CMK (cell line): ENCODE results near the gene MED8.
"Not testable (repeated sequence)": the region's sequence is repeated elsewhere in the genome, so short reads cannot be mapped to it uniquely, and the experiment has no call there.

Experiments
- DNase-seq: peaks from one replicate; pipeline ENCODE4 v3.0.0-alpha.2; 2010; ENCODE audit warnings: low read depth

The MED8 gene

GRCh38 chr1:43382027-43382779, 7.4 kb downstream of the MED8 start:
- DNase-seq = no peak

GRCh38 chr1:43381612-43382011, 8.0 kb downstream of the MED8 start:
- no peak for DNase-seq

GRCh38 chr1:43379476-43379875, 10.1 kb downstream of the MED8 start:
- no peak for DNase-seq

- DNase-seq = no peak
These were observed 11.8 kb downstream of the MED8 start for GRCh38 chr1:43377831-43378230.

- no peak for DNase-seq
These were observed 12.8 kb downstream of the MED8 start for GRCh38 chr1:43376723-43377235.

- DNase-seq = no peak
These were observed 16.3 kb downstream of the MED8 start for GRCh38 chr1:43373066-43373940.

- no peak for DNase-seq
These were observed 17.4 kb downstream of the MED8 start for GRCh38 chr1:43372172-43372571.

- DNase-seq = no peak
These were observed 19.0 kb downstream of the MED8 start for GRCh38 chr1:43370564-43370963.

GRCh38 chr1:43369779-43370178, 19.8 kb downstream of the MED8 start:
- DNase-seq = not testable (repeated sequence)

- no peak for DNase-seq
These were observed 21.0 kb downstream of the MED8 start for GRCh38 chr1:43368646-43369020.

GRCh38 chr1:43367904-43368645, 21.5 kb downstream of the MED8 start, which contains the start of gene ELOVL1:
TSS of gene ELOVL1 (minus strand) at chr1:43368011. CDS start at chr1:43365609, 2,402 bp downstream.
- DNase-seq = peak; percentile 87

- DNase-seq = peak; percentile 67
These were observed 22.3 kb downstream of the MED8 start for GRCh38 chr1:43367026-43367903.

- no peak for DNase-seq
These were observed 23.0 kb downstream of the MED8 start for GRCh38 chr1:43366601-43367025.

- no peak for DNase-seq
These were observed 23.4 kb downstream of the MED8 start for GRCh38 chr1:43366179-43366578.

- DNase-seq = no peak
These were observed 23.9 kb downstream of the MED8 start for GRCh38 chr1:43365678-43366077.

- DNase-seq = no peak
These were observed 25.6 kb downstream of the MED8 start for GRCh38 chr1:43363935-43364525.

GRCh38 chr1:43363283-43363934, 26.2 kb downstream of the MED8 start:
- no peak for DNase-seq

- DNase-seq = no peak
These were observed 29.0 kb downstream of the MED8 start for GRCh38 chr1:43360616-43361015.

- DNase-seq = no peak
These were observed 29.9 kb downstream of the MED8 start for GRCh38 chr1:43359696-43360095.
